Body of pancreas (tissue), 4 donors: Measurements from ENCODE around the gene ASTN1. TPM values are rescaled to one million over a fixed set of nuclear protein-coding genes. Genes with fewer than 3 reads are reported as not detected.

Experiments
- ATAC-seq: fragments of 150-250 bp; one replicate; pipeline ENCODE4 v1.9.1; 2016
- DNase-seq, 4 donors: peaks; one replicate each; pipeline ENCODE4 v3.0.0-alpha.2; 2019
- H3K27ac ChIP-seq, 4 donors: fragments of 200-600 bp; sonication (generic); 1 replicate in 3 of 4; 2 replicates in 1 of 4; pipeline versions ENCODE4 v1.5.1 to v1.6.1; 2016 to 2019; ENCODE audit warnings: mild to moderate bottlenecking in 1 of 4, mixed read lengths in 1 of 4, moderate library complexity in 1 of 4
- H3K27me3 ChIP-seq, 2 donors: fragments of 200-600 bp; sonication (generic); one replicate each; pipeline ENCODE4 v1.6.0; 2016; ENCODE audit warnings: mild to moderate bottlenecking in 1 of 2
- H3K36me3 ChIP-seq, 2 donors: fragments of 200-600 bp; sonication (generic); replicated peaks in 1 of 2; 2 replicates each; pipeline ENCODE4 v1.5.1; 2016; ENCODE audit warnings: low read depth in 2 of 2; ENCODE audit not compliant: insufficient read depth in 1 of 2
- H3K4me1 ChIP-seq: fragments of 200-600 bp; sonication (generic); one replicate; pipeline ENCODE4 v1.6.0; 2016
- H3K4me3 ChIP-seq, 2 donors: fragments of 200-600 bp; sonication (generic); 1 replicate in 1 of 2; 2 replicates in 1 of 2; pipeline ENCODE4 v1.5.1; 2016 to 2019
- H3K9me3 ChIP-seq, 3 donors: fragments of 200-600 bp; sonication (generic); 1 replicate in 2 of 3; 2 replicates in 1 of 3; pipeline ENCODE4 v1.5.1; 2016
- POLR2A ChIP-seq, 3 donors: fragments of 450-650 bp; IDR thresholded peaks; one replicate each; pipeline ENCODE4 v1.6.1; 2016; ENCODE audit warnings: antibody characterized with exemption in 3 of 3, mild to moderate bottlenecking in 2 of 3
- WGBS, 2 donors: methylation state at CpG; one replicate each; pipeline ENCODE4 v1.1.5; 2017; 5-methylcytosine and 5-hydroxymethylcytosine counted together
- intact Hi-C: fragments of 100-400 bp; cut with DNase I; formaldehyde crosslinking; loops from one replicate; pipeline ENCODE4 v1.15.1; 2023
- total RNA-seq, 2 donors: library from RNA; depleted of rRNA; stranded (reverse); fragments of >200 nt; gene quantifications; one replicate each; pipeline ENCODE4 v1.1.0, GENCODE V29; 2016
- TF ChIP-seq, protein P1 (sequence below), 7 experiments: fragments of 450-650 bp in 4 of 7; fragments of 200-600 bp in 3 of 7; sonication (generic) in 3 of 7; IDR thresholded peaks; one replicate each; pipeline ENCODE4 v1.5.1; 2016 to 2019; ENCODE audit warnings: antibody characterized with exemption in 7 of 7

ASTN1 gene
- total RNA-seq, 2 donors from 2014 or later = 0.66 to 0.78 TPM

DNA sequence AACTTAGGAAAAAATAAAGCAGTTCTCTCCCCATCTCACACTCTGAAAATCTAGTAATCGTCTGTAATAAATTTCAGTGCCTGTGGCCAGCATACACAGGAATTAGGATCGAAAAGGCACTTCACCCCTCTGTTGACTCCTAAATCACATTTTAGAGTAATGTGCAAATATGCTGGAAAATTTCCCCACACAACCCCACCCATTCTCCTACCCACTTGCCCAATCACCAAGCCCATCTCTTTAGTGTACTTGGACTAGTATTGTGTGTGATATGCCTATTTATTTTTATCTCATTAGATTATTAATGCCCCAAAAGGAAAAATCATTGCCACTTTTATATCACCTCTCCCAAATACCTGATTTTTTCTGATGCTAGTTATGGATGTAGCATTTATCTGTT lies 323.3 kb downstream of the ASTN1 start:
- H3K4me1 ChIP-seq = peaks cover 7% of the 10 kb centered on the region
- no peak overlapping the region for H3K4me3 ChIP-seq
- H3K9me3 ChIP-seq = no peaks in the 10 kb centered on the region
- WGBS, 2 donors = 64 to 74% methylated on average over 2 of the region's 2 CpGs
- no peaks in the 10 kb centered on the region for H3K36me3 ChIP-seq
- no peak for DNase-seq
- no peak for ATAC-seq
- H3K27me3 ChIP-seq = no peaks in the 10 kb centered on the region
- H3K27ac ChIP-seq = no peak overlapping the region
- intact Hi-C loops = loop anchor here (10.0 kb wide), 1 partner anchor 276 kb away; no protein-coding TSS in a partner anchor
- TF ChIP-seq POLR2A (IDR thresholded peaks at IDR 0.05) = no peak
- TF ChIP-seq, protein P1, sequence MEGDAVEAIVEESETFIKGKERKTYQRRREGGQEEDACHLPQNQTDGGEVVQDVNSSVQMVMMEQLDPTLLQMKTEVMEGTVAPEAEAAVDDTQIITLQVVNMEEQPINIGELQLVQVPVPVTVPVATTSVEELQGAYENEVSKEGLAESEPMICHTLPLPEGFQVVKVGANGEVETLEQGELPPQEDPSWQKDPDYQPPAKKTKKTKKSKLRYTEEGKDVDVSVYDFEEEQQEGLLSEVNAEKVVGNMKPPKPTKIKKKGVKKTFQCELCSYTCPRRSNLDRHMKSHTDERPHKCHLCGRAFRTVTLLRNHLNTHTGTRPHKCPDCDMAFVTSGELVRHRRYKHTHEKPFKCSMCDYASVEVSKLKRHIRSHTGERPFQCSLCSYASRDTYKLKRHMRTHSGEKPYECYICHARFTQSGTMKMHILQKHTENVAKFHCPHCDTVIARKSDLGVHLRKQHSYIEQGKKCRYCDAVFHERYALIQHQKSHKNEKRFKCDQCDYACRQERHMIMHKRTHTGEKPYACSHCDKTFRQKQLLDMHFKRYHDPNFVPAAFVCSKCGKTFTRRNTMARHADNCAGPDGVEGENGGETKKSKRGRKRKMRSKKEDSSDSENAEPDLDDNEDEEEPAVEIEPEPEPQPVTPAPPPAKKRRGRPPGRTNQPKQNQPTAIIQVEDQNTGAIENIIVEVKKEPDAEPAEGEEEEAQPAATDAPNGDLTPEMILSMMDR (IDR thresholded peaks at IDR 0.05) = no peak

DNA sequence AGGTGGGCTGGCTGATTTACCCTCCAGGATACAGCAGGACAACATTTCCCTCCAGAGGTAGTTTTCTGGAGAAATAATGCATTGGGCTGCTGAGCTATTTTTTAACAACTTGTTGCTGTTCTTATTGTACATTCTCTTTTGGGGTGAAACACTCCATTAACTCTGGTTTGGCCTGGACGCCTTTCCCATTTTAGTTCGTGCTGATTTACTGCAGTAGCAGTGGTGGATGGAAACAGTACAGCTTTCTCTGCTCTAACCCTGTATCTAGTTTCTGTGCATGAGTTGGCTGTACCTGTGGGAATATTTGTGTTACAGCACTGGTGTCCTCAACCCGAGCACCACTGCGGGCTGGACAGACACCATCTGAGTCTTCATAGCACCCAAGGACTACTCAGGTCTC lies 325.3 kb downstream of the ASTN1 start:
- intact Hi-C loops = no loop called here
- WGBS, 2 donors = 86 to 92% methylated on average over 4 of the region's 4 CpGs
- H3K36me3 ChIP-seq = no peaks in the 10 kb centered on the region
- DNase-seq = no peak
- H3K27me3 ChIP-seq = no peaks in the 10 kb centered on the region
- H3K27ac ChIP-seq = no peak overlapping the region
- H3K4me3 ChIP-seq = no peak overlapping the region
- TF ChIP-seq, protein P1 (IDR thresholded peaks at IDR 0.05) = no peak
- TF ChIP-seq POLR2A (IDR thresholded peaks at IDR 0.05) = no peak
- H3K9me3 ChIP-seq = no peaks in the 10 kb centered on the region
- H3K4me1 ChIP-seq = peaks cover 7% of the 10 kb centered on the region
- no peak for ATAC-seq

DNA sequence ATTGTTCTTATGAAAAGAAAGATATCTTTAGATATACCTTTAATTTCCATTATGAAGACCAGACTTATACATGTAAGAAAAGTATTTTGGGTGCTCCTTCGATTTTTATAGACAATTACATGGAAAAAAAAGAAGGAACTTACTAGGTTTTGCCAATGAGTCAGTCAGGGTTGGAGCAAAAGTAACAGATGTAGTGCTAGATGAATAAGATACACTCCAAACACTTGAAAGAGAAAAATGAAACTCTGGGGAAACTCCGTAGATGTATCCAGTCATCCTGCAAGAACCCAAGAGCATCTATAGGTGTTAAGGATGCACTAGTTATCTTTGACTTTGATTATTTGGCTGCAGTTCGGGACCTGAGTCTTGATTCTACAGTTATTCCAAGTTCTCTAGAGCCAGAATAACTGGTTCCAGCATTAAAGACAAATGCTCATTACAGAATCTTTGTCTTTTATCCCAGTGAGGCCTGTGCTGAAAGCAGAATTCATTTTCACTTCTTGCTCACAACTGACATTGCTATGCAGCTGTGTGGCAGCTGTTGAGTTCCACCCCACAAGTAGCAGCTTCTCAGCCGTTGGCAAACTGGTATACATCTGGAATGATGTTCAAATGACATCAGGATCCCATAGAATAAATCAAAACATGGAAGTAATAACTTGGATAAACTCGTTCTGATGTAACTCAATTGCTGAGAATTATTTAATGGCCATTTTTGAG lies 326.1 kb downstream of the ASTN1 start:
- no peak for ATAC-seq

DNA sequence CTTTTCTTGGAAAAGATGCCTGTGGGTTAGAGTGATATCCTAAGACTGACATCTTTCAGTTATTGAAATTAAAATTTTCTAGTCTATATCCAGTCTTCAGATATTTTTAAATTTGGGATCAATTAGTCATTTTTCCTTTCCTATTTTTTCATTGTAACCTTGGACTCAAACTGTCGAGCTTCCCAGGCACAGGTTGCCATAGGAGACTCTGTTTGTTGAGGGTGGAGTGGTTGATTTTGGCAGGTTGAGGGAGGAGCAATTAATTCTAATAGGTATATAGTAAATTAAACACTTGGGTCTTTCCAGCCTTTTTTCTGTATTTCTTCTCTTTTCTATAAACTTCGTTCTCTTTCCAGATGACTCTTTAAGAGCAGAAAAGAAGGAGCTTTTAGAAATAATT lies 326.8 kb downstream of the ASTN1 start:
- intact Hi-C loops = no loop called here
- ATAC-seq (peak; percentile 35), DNase-seq (peak in 3 of 4 donors; percentile 13 to 21 (median 17))
- no peak overlapping the region for H3K27ac ChIP-seq
- H3K9me3 ChIP-seq = no peaks in the 10 kb centered on the region
- WGBS, 2 donors = 32 to 37% methylated on average over 2 of the region's 2 CpGs
- no peaks in the 10 kb centered on the region for H3K27me3 ChIP-seq
- TF ChIP-seq POLR2A (IDR thresholded peaks at IDR 0.05) = no peak
- TF ChIP-seq, protein P1 (IDR thresholded peaks at IDR 0.05) = no peak
- H3K4me3 ChIP-seq = no peak overlapping the region
- no peaks in the 10 kb centered on the region for H3K36me3 ChIP-seq
- peaks cover 7% of the 10 kb centered on the region for H3K4me1 ChIP-seq

More for the DNA sequence above, 326.1 kb downstream of the ASTN1 start:
- TF ChIP-seq, protein P1 (IDR thresholded peaks at IDR 0.05) = no peak
- TF ChIP-seq POLR2A (IDR thresholded peaks at IDR 0.05) = no peak
- no peak for DNase-seq
- intact Hi-C loops = no loop called here
- Histone ChIP-seq H3K4me1 (peaks cover 7% of the 10 kb centered on the region), H3K36me3 (no peaks in the 10 kb centered on the region), H3K27ac (no peak overlapping the region), H3K9me3 (no peaks in the 10 kb centered on the region), H3K27me3 (no peaks in the 10 kb centered on the region), H3K4me3 (no peak overlapping the region)
- WGBS, 2 donors = 72 to 74% methylated on average over 5 of the region's 5 CpGs

DNA sequence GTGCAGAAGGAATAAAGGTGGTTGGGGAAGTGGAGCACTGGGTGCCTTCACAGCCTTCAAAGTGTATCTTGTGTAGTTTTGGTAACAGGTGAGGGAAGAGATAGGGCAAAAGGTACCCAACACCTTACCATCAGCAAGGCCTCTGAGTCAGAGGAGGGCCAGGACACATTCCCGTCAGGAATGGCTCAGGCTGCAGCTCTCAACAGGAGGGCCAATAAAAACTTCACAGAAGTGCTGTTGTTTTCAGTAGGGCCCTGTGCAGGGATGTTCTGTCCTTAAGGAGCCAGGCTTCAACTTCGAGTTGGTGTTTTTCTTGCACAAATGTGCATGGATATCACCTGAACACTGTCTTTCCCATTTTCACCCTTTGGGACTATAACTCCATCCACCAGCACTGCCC lies 333.4 kb downstream of the ASTN1 start:
- WGBS, 2 donors = 67 to 83% methylated on average over 2 of the region's 2 CpGs
- no peak for ATAC-seq
- TF ChIP-seq POLR2A (IDR thresholded peaks at IDR 0.05) = no peak
- TF ChIP-seq, protein P1 (IDR thresholded peaks at IDR 0.05) = no peak
- Histone ChIP-seq H3K4me1 (no peaks in the 10 kb centered on the region), H3K27ac (no peak overlapping the region), H3K4me3 (no peak overlapping the region), H3K36me3 (no peaks in the 10 kb centered on the region), H3K27me3 (no peaks in the 10 kb centered on the region), H3K9me3 (no peaks in the 10 kb centered on the region)
- intact Hi-C loops = no loop called here
- DNase-seq = no peak
